ENCODE results near the gene MARVELD1.

The MARVELD1 gene

DNA sequence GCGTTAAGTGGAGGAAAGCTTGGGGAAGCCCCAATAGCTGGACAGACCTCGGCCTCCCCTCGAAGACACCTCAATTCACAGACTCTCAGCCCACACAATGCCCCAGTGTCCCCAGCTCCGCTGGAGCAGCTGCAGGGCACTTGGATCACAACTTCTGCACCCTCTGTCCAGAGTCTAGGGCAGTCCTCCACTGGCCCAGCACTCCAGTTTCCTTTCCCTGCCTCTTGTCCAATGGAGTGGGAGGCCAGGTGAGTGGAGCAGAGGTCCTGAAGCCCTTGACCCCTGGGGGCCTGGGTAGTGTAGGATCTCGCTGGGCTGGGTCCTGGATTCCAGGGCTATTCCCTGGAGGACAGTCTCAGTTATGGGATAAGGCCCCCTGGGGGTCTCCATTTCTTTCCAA lies 46.4 kb downstream of the MARVELD1 start:
- DNase-seq, result no peak

DNA sequence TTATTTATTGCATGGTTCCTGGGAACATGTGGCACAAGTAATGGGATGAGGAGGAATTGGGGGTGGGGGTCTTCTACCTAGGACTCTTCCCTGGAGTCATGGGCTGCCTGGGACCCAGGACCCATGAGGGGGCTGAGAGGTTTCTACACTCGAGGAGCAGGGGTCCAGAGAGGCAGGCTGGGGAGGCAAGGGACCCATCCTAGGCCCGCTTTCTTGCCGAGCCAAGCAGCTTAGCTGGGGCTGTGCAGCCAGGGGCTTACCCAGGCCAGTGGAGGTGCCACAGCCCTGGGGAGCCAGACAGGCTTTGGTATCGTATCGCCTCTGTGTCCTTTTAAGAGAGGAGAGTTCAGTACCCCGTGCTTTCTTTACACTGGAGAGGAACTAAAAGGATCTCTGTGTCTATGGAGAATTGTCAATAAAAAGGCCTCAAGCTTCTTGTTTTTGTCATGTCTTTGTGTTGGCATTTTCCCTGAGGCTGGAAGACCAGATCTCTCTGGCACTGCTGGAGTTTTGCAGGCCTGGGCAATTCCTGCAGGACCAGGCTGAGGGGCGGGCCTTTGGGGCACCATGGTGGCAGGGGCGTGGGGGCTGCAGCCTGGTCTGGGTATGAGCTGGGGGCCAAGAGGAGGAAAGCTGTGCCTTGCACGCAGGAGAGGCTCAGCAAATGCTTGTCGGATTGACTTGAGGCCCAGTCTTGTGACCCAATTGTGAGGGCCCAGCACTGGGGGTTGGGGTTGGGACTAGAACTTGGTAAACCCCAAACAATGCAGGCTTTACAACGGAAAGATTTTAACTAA lies 47.1 kb downstream of the MARVELD1 start:
- no peak for DNase-seq

DNA sequence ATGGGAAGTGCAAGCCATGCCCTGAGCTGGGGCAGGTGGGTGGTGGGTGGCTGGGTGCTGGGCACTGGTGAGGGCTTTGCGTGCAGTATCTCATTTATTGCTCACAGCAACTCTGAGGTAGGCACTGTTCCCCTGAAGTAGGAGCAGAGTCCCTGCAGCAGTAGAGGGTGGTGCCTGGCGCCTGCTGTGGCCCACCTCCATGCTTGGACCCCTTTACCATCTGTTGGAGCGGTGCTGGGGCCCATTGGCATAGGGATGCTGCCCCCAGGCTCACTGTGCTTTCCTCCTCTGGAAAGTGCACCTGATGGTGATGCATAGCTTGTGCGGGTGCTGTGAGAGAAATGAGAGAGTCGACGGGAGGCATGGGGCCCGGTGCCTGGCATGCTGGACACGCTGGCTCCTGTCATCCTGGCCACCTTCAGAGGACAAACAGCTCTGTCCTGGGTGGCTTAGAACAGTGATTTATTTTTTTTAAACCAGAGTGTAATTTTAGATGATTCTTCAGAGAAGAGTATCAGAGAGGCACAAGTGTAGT lies 47.9 kb downstream of the MARVELD1 start:
- no peak for DNase-seq

DNA sequence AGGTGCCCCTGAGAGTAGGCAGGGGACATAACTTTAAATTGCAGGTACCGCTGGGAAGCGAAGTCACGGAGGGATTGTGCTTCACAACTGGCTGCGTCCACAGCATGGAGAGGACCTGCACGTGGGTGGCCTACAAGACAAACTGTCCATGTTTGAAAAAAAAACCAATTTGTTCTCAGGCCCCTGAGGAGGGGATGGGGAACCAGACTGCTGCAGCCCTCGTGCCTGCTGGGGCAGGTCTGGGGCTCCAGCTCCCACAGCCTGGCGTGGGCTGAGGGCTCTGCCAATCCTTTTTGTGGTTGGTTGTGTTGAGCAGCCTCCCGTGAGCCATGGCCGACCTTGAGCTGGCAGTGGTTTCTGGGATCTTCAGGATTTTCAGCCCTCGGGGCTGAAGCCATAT lies 48.5 kb downstream of the MARVELD1 start:
- DNase-seq, result no peak

DNA sequence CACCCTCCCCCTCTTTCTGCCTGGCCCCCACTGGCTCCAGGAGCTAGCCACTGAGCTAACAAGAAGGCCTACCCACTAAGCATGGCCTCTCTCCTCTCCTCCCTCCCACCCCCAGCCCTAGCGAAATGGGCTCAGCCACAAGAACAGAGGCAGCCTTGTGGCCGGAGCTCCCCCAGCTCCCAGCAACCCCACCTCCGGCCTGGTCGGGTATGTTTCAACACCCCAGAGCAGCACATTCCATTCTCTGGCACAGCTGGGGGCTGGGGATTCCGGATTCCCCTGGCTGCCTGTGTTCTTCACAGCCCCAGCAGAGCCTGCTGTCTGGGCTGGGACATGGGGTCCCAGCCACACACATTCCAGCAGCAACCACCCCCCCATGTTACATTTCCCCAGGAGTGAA lies 49.3 kb downstream of the MARVELD1 start:
- DNase-seq, result no peak

DNA sequence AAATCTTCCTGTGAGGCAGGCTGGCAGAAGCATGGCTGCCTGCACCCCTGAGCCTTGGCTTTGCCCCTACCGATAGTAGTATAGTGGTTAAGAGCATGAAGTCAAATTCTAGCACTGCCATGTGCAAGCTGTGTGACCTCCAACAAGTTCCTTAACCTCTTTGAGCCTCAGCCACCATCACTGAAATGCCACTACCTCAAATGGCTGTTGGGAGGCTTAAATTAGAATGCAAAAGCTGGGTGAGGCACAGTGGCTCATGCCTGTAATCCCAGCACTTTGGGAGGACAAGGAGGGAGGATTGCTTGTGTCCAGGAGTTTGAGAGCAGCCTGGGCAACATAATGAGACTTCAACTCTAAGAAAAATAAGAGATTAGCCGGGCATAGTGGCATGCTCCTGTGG lies 49.9 kb downstream of the MARVELD1 start:
- DNase-seq, result no peak

DNA sequence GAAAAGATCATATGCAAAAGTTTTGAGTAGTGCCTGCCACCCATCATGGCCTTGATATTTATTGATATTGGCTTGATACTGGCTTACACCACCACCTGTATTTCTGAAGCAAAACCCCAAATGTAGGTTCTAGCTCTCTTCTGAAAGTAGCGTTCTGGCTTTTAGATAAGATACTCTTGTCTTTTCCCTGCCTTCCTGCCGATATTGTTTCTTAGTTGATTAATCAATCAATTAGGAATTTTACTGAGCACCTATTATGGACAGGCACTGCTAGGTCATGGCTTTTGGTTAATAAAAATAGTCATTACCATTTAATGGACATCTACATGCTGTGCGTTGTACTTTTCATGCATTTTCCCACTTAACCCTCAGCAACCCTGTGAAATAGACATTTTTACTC lies 50.4 kb downstream of the MARVELD1 start:
- DNase-seq, result no peak

DNA sequence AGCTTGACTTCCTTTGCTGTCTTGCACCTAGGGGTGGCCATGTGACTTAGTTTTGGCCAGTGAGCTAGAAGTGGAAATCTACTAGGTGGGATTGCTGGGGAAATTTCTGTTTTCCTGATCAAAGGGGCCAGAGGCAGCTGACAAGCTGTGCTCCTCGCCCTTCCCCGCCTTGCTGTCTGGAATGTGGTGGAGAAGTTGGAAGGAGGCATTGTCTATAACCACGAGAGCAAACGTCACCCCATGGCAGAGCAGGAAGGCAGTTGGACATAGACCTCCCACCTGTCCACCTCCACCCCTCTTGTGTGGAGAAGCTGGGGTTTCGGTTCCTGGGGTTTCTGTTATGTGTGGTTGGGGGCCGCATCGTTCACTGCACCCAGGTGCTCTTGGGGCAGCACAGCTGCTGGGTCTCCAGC lies 51.0 kb downstream of the MARVELD1 start:
- DNase-seq, result no peak

DNA sequence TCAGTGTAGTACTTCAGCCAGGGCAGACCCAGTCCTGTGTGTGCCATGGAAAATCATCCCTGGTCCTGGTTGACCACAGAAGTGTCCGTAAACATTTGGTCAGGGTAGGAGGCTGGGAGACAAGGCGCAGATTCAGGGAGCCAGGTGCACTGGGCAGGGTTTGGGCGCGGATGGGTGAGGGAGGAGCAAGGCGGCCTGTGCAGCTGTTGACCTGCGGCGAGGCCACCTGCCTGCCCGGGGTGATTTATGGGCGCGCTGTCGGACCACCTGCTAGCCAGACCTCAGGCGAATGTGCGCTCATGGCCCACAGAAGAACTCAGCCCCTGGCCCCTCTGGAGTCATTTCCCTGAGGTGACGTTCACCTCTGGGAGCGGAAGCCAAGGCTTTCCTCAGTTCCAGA lies 51.7 kb downstream of the MARVELD1 start:
- no peak for DNase-seq

DNA sequence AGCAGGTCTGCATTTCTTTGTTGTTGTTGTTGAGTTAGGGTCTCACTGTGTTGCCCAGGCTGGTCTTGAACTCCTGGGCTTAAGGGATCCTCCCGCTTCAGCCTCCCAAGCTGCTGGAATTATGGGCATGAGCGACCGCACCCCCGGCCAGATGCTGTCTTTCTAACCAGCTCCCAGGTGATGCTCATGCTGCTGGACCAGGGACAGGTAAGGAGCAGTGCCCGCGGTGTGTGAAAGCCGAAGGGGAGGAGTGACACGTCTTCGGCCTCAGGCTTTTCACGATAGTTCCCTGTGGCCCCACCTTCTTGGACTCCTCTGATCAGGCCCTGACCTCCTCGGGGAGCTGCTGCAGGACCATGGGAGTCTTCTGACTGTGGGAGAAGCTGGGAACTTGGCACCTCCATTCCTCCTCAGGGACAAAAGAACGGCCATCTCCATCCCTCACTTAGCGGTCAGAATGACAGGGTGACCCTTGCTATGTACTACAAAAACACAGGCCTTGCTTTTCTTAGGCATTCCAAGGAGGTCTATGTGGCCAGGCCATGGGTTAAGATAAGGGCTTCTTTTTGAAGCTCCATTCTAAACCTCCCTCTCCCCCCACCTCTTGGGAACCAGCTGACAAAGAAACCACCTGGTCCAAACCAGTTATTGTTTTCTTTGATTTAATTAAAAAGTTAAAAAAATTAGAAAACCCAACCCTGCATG lies 52.7 kb downstream of the MARVELD1 start:
- DNase-seq, result no peak

DNA sequence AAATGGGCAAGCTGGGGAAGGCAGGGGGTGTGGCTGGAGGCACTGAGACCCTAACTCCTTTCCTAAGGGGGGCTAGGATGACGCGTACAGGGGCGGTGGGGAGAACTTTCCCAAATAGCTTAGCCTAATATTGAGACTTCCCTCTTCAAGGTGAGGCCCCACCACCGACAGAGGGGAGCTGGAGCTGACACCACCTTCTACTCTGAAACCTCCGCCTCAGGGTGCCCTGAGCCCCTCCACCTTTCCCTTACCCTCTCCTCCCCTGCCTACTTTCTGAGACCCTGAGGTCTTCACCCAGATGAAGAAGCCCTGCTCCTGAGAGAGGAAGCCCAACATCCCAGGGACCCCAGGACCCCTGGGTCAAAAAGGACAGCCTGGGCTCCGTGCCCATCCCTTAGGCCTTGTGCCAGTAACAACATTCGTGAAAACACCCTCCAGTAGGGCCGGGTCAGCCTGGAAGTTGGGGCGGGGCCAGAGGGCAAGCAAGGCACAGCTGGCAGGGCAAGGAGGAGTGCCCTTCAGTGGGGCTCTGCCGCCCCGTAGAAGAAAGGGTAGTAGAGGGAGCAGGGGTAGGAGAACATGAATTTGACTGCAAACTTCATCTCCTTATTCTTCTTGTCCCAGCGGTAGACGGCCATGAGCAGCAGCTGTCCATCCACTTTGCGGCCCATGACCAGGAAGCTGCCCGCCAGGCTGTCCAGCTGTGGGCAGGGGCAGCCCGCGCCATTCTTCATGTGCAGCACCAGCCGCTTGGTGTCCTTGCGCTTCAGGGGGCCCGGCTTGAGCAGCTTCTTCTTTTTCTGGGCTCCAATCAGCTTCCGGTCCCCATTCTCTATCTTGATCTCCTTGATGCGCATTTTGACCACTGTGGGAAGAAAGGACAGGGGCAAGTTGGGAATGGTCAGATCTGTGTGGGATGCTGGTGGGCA lies 53.7 kb downstream of the MARVELD1 start:
- no peak for DNase-seq

Measured in inflammatory macrophage treated with lipopolysaccharide for 4 hours (primary cell).